Pancreas (tissue), 10 donors: Measurements from ENCODE around the gene COA1. TPM values are rescaled to one million over a fixed set of nuclear protein-coding genes. Genes with fewer than 3 reads are reported as not detected.
"Not testable (repeated sequence)": the region's sequence is repeated elsewhere in the genome, so short reads cannot be mapped to it uniquely, and the experiment has no call there.

ENCODE experiments used
- ATAC-seq, 4 donors: fragments of 200-7000 bp; cut with Tn5 transposase; one replicate each; pipeline versions ENCODE4 v1.8.0 to v1.9.1; 2020; ENCODE audit warnings: mild to moderate bottlenecking in 4 of 4, moderate library complexity in 4 of 4
- DNase-seq, 6 donors: peaks; one replicate each; pipeline ENCODE4 v3.0.0-alpha.2; 2020
- FAIRE-seq: peaks from 2 replicates; lab custom pipeline; 2012; peaks lifted over from hg19 to GRCh38; lab: Jason Lieb, UNC
- H3K27ac ChIP-seq, 4 donors: fragments of 200-600 bp; sonication (generic); 1 replicate in 3 of 4; 2 replicates in 1 of 4; pipeline versions ENCODE4 v1.5.0 to v1.8.0; 2020
- H3K27me3 ChIP-seq, 4 donors: fragments of 200-600 bp; one replicate each; pipeline ENCODE4 v1.8.0; 2021
- H3K36me3 ChIP-seq, 3 donors: fragments of 200-600 bp; sonication (generic) in 1 of 3; one replicate each; pipeline versions ENCODE4 v1.5.0 to v1.8.0; 2020 to 2021
- H3K4me1 ChIP-seq, 3 donors: fragments of 200-600 bp; one replicate each; pipeline ENCODE4 v1.8.0; 2021
- H3K4me3 ChIP-seq, 4 donors: fragments of 200-600 bp; sonication (generic) in 2 of 4; one replicate each; pipeline versions ENCODE4 v1.5.0 to v1.8.0; 2020 to 2021
- H3K9me3 ChIP-seq, 4 donors: fragments of 200-600 bp; one replicate each; pipeline ENCODE4 v1.8.0; 2021
- WGBS, 2 donors: extraction: QIAGEN DNeasy Blood & Tissue Kit; methylation state at CpG; one replicate each; pipeline ENCODE4 v1.1.7; 2013; 5-methylcytosine and 5-hydroxymethylcytosine counted together
- intact Hi-C, 3 donors: fragments of 100-400 bp; cut with DNase I; formaldehyde crosslinking; loops; one replicate each; pipeline versions ENCODE4 v1.11.1 to v1.14.2; 2022
- polyA plus RNA-seq, 2 donors: library from polyadenylated mRNA; stranded (reverse); fragments of 200-250 nt; gene quantifications; one replicate each; pipeline ENCODE4 v1.2.3, GENCODE V29; 2013
- total RNA-seq, 6 donors: library from RNA; stranded (reverse); fragmentation: NEBNext Ultra II Directional in 4 of 6; extraction: Animal tissue kit (Norgen Biotek cat#: 25700) in 4 of 6; gene quantifications; one replicate each; pipeline versions ENCODE4 v1.2.1 to v1.2.4, GENCODE V29; 2021 to 2023
- TF ChIP-seq, protein P1 (sequence below), 4 donors: fragments of 200-600 bp; sonication (generic) in 3 of 4; IDR thresholded peaks; one replicate each; pipeline versions ENCODE4 v1.5.0 to v1.8.0; 2021; ENCODE audit warnings: antibody characterized with exemption in 4 of 4
- donor health status: healthy with polysubstance abuse.
- donor health status: DM: no; HTN: no; CAD: no; lungs with moderate emphysema.
- donor health status: DM: no; HTN: no; CAD: no.
- donor health status: control.
- donor health status: control.
- donor health status: Bipolar disorder and iron deficiency.
- donor health status: DM: yes; HTN: yes; CAD: no.
- donor health status: DM: no; HTN: no; CAD: no.
- donor health status: DM: no; HTN: no; CAD: no.
- donor health status: DM: yes; HTN: yes; CAD: no.

The COA1 gene, protein sequence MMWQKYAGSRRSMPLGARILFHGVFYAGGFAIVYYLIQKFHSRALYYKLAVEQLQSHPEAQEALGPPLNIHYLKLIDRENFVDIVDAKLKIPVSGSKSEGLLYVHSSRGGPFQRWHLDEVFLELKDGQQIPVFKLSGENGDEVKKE
- total RNA-seq (10 to 100 TPM; 24.6 to 33.2 (median 27.1) TPM), polyA plus RNA-seq (10 to 100 TPM; 25.7 to 34.4 TPM)

DNA sequence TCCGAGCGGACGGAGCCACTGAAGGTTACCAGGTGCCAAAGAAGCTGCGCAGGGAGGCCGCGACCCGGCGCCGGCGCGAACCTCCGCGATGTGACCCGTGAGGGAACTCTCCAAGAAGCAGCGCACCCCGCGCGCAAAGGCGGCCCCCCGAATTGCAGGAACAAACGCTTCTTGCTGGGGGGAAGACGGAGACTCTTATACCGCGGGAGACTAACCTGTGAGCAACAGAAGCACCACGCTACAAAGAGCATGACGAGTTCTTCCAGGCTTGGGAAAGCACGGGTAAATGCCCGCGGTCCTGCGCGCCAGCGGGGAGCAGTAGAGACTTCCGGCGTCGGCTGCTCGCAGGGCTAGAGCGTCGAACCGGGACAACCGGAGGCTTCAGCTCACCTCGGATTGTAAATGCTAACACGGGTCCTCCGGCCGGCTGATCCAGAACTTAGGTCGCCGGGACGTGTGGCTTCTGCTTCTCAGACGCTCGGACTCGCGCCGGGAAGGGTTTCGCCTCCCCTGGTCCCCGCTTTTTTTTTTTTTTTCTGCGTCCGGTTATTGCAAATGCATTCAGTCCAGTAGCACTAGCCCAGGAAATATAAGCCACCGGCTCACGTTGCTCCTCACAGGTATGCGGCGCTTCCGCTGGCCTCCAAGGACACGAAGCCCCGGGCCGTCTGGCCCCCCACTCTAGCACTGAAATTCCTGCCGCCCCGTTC is at the start of gene COA1:
TSS of gene COA1 (minus strand) at position 310 of the 710 bp plus-strand sequence. CDS start 80,909 bp downstream, outside the sequence.
- Histone ChIP-seq H3K9me3 (no peaks in the 10 kb centered on the region), H3K4me1 (peaks cover 0 to 17% (median 15%) of the 10 kb centered on the region in 3 donors), H3K4me3 (peak within 1 kb of the TSS; percentile 56 to 86 (median 76)), H3K27me3 (no peaks in the 10 kb centered on the region), H3K27ac (peak within 1 kb of the TSS; percentile 68 to 81 (median 74)), H3K36me3 (no peaks in the 10 kb centered on the region)
- TF ChIP-seq, protein P1, sequence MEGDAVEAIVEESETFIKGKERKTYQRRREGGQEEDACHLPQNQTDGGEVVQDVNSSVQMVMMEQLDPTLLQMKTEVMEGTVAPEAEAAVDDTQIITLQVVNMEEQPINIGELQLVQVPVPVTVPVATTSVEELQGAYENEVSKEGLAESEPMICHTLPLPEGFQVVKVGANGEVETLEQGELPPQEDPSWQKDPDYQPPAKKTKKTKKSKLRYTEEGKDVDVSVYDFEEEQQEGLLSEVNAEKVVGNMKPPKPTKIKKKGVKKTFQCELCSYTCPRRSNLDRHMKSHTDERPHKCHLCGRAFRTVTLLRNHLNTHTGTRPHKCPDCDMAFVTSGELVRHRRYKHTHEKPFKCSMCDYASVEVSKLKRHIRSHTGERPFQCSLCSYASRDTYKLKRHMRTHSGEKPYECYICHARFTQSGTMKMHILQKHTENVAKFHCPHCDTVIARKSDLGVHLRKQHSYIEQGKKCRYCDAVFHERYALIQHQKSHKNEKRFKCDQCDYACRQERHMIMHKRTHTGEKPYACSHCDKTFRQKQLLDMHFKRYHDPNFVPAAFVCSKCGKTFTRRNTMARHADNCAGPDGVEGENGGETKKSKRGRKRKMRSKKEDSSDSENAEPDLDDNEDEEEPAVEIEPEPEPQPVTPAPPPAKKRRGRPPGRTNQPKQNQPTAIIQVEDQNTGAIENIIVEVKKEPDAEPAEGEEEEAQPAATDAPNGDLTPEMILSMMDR (IDR thresholded peaks at IDR 0.05), result no peak
- ATAC-seq (peak; percentile 99 to 100 (median 99)), FAIRE-seq (no peak), DNase-seq (peak; percentile 80 to 92 (median 84))
- intact Hi-C loops, result no loop called here
- 0% methylated on average over 59 to 66 of the region's 66 CpGs for WGBS, 2 donors

GRCh38 chr7:43778293-43779044 is 49.1 kb upstream of the COA1 start:
- H3K9me3 ChIP-seq, ATAC-seq, intact Hi-C loops, DNase-seq, FAIRE-seq, H3K27me3 ChIP-seq, H3K4me3 ChIP-seq, H3K36me3 ChIP-seq, H3K4me1 ChIP-seq, H3K27ac ChIP-seq: not testable (repeated sequence)
- WGBS, 2 donors, result 93 to 96% methylated on average over 14 to 15 of the region's 18 CpGs

DNA sequence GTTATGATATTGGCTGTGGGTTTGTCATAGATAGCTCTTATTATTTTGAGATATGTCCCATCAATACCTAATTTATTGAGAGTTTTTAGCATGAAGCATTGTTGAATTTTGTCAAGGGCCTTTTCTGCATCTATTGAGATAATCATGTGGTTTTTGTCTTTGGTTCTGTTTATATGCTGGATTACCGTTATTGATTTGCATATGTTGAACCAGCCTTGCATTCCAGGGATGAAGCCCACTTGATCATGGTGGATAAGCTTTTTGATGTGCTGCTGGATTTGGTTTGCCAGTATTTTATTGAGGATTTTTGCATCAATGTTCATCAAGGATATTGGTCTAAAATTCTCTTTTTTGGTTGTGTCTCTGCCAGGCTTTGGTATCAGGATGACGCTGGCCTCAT is 45.9 kb upstream of the COA1 start:
- H3K27ac ChIP-seq, intact Hi-C loops, H3K4me1 ChIP-seq, FAIRE-seq, H3K36me3 ChIP-seq, H3K9me3 ChIP-seq, ATAC-seq, DNase-seq, H3K4me3 ChIP-seq, H3K27me3 ChIP-seq: not testable (repeated sequence)
- WGBS, 2 donors, result 97 to 100% methylated on average over 2 of the region's 2 CpGs

- FAIRE-seq, intact Hi-C loops, DNase-seq, H3K9me3 ChIP-seq, H3K4me1 ChIP-seq, H3K36me3 ChIP-seq, H3K4me3 ChIP-seq, ATAC-seq, H3K27me3 ChIP-seq, H3K27ac ChIP-seq: not testable (repeated sequence)
- WGBS, 2 donors, result 95 to 97% methylated on average over 4 of the region's 6 CpGs
These were observed 43.9 kb upstream of the COA1 start for GRCh38 chr7:43773268-43773667.

DNA sequence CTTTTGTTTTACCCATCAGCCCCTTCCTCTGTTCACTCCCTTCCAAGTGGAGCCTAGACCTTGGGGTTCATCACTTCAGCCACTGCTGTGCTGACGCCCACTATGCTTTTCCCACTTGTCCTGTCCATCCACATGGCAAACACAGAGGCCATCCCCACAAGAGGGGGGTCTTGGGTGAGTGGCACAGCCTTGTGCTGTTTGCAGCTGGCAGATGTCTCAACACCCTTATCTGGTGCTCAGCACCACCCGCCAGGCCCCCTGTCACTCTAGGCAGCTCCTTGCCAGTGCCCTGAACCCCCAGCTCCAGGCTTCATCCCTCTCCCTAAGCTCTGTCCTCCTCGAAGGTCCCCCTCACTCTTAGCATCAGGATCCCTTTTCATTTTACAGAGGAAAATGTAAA is 42.2 kb upstream of the COA1 start:
- no peak for ATAC-seq
- no peaks in the 10 kb centered on the region for H3K4me1 ChIP-seq
- FAIRE-seq, result no peak
- TF ChIP-seq, protein P1 (IDR thresholded peaks at IDR 0.05), result no peak
- no peaks in the 10 kb centered on the region for H3K9me3 ChIP-seq
- H3K27me3 ChIP-seq, result no peaks in the 10 kb centered on the region
- intact Hi-C loops, result no loop called here
- H3K36me3 ChIP-seq, result no peaks in the 10 kb centered on the region
- no peak for DNase-seq
- H3K27ac ChIP-seq, result no peak overlapping the region
- no peak overlapping the region for H3K4me3 ChIP-seq
- WGBS, 2 donors, result 64 to 66% methylated on average over 3 of the region's 3 CpGs

DNA sequence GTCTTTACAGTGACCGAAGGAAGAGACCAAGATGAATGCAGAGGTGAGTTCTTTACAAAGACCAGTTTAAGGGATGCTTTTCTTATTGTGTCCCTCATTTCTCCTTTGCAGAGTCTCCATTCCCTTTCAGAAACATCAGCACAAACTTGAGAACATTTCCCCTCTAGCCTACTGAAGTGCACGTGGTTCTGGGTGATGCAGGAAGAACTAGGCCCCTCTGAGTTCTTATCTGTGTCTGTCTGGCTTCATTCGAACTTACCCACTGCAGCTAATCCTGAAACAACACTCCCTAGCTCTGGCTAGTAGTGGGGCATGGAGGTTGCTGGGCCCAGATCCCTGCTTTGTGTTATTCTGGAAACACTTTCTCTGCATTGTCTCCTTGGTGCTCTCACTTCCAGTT is 41.8 kb upstream of the COA1 start:
- Histone ChIP-seq H3K36me3 (no peaks in the 10 kb centered on the region), H3K27ac (no peak overlapping the region), H3K9me3 (no peaks in the 10 kb centered on the region), H3K4me1 (no peaks in the 10 kb centered on the region), H3K4me3 (no peak overlapping the region), H3K27me3 (no peaks in the 10 kb centered on the region)
- no peak for ATAC-seq
- TF ChIP-seq, protein P1 (IDR thresholded peaks at IDR 0.05), result no peak
- no peak for FAIRE-seq
- intact Hi-C loops, result no loop called here
- WGBS, 2 donors, result 63 to 84% methylated on average over 3 of the region's 3 CpGs
- no peak for DNase-seq
